C4-2B (cell line): ENCODE data around the gene GNB1L.

Experiments used
- CTCF ChIP-seq: fragments of 450-650 bp; conservative IDR thresholded peaks from 2 replicates; pipeline ENCODE4 v1.5.1; 2017; ENCODE audit warnings: mild to moderate bottlenecking
- ZFX ChIP-seq: fragments of 450-650 bp; IDR thresholded peaks from 2 replicates; pipeline ENCODE4 v1.6.1; 2017

- TF ChIP-seq CTCF (no peak), ZFX (no peak)
These were observed 24.0 kb upstream of the GNB1L start for GRCh38 chr22:19878461-19879245.
